ENCODE data around the gene UXS1. TPM values are rescaled to one million over a fixed set of nuclear protein-coding genes. Genes with fewer than 3 reads are reported as not detected.

UXS1 gene
- total RNA-seq, 4 donors from 2014 or later = 20.4 to 44.6 (median 32.1) TPM

- Histone ChIP-seq H3K4me1 (no peaks in the 10 kb centered on the region), H3K36me3 (peaks cover 0 to 24% (median 0%) of the 10 kb centered on the region in 3 donors), H3K27ac (no peak overlapping the region), H3K9me3 (no peaks in the 10 kb centered on the region), H3K4me3 (no peak overlapping the region), H3K27me3 (no peaks in the 10 kb centered on the region)
- DNase-seq = no peak
- TF ChIP-seq CTCF (IDR thresholded peaks at IDR 0.05) (no peak), POLR2A (IDR thresholded peaks at IDR 0.05) (no peak)
These were observed 78.9 kb downstream of the UXS1 start for GRCh38 chr2:106115250-106115649.

- Histone ChIP-seq H3K9me3 (no peaks in the 10 kb centered on the region), H3K4me1 (no peaks in the 10 kb centered on the region), H3K27ac (no peak overlapping the region), H3K36me3 (peaks cover 0 to 27% (median 0%) of the 10 kb centered on the region in 3 donors), H3K4me3 (no peak overlapping the region), H3K27me3 (no peaks in the 10 kb centered on the region)
- no peak for TF ChIP-seq CTCF (IDR thresholded peaks at IDR 0.05)
- no peak for DNase-seq
These were observed 79.9 kb downstream of the UXS1 start for GRCh38 chr2:106114166-106114565.

GRCh38 chr2:106113361-106113966 is 80.6 kb downstream of the UXS1 start:
- no peaks in the 10 kb centered on the region for H3K27me3 ChIP-seq
- no peak for DNase-seq
- TF ChIP-seq CTCF (IDR thresholded peaks at IDR 0.05) (no peak), POLR2A (IDR thresholded peaks at IDR 0.05) (no peak)
- no peaks in the 10 kb centered on the region for H3K4me1 ChIP-seq
- H3K9me3 ChIP-seq = no peaks in the 10 kb centered on the region
- H3K36me3 ChIP-seq = peaks cover 0 to 27% (median 0%) of the 10 kb centered on the region in 3 donors
- H3K27ac ChIP-seq = no peak overlapping the region
- H3K4me3 ChIP-seq = no peak overlapping the region

GRCh38 chr2:106111882-106112571 is 82.1 kb downstream of the UXS1 start:
- H3K36me3 ChIP-seq = peaks cover 0 to 27% (median 0%) of the 10 kb centered on the region in 3 donors
- no peak for TF ChIP-seq POLR2A (IDR thresholded peaks at IDR 0.05)
- no peak for TF ChIP-seq CTCF (IDR thresholded peaks at IDR 0.05)
- no peaks in the 10 kb centered on the region for H3K27me3 ChIP-seq
- no peak overlapping the region for H3K4me3 ChIP-seq
- no peaks in the 10 kb centered on the region for H3K9me3 ChIP-seq
- no peak for DNase-seq
- no peaks in the 10 kb centered on the region for H3K4me1 ChIP-seq
- H3K27ac ChIP-seq = no peak overlapping the region

- Histone ChIP-seq H3K4me3 (no peak overlapping the region), H3K9me3 (no peaks in the 10 kb centered on the region), H3K27me3 (no peaks in the 10 kb centered on the region), H3K27ac (no peak overlapping the region), H3K4me1 (no peaks in the 10 kb centered on the region), H3K36me3 (peaks cover 0 to 27% (median 0%) of the 10 kb centered on the region in 3 donors)
- TF ChIP-seq POLR2A (IDR thresholded peaks at IDR 0.05) (no peak), CTCF (IDR thresholded peaks at IDR 0.05) (no peak)
- no peak for DNase-seq
These were observed 84.3 kb downstream of the UXS1 start for GRCh38 chr2:106109675-106110424.
